Islet precursor cell (in vitro differentiated cells): ENCODE results near the gene CALML3.

Source experiments
- DNase-seq: peaks from one replicate; pipeline ENCODE4 v3.0.0-alpha.2; 2018

CALML3 gene

DNA sequence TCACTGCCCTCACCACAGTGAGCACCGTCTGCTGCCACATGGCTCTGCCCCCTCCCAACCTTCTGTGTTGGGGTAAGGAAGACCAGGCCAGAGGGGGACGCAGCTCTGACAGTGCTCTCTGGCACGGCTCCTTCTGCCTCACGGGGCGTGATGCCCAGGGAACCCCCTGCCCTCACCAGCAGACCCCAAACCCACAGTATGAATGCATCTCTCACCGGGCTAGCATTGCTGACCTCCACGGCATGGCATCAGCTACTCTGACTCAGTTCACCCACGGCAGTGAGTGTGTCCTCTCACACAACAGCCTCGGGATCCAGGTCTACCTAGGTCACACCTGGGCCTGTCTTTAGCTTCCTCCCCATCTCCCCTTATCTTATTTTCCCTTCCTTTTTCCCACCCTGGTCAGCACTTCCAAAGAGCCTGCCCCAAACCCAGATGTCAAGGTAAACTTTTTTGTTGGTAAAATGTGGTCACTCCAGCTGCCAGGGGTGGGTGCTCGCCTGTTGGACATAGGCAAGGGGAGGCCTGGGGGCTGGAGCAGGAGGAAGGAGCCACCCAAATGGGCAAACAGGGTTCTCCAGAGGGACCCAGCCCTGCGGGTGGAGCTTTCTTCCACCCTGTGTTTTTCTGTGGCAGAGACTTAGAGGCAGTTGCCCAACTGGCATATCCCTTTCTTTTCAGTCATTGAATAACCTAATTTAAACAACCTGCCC is 4.4 kb downstream of the CALML3 start:
- DNase-seq: peak; percentile 35

DNA sequence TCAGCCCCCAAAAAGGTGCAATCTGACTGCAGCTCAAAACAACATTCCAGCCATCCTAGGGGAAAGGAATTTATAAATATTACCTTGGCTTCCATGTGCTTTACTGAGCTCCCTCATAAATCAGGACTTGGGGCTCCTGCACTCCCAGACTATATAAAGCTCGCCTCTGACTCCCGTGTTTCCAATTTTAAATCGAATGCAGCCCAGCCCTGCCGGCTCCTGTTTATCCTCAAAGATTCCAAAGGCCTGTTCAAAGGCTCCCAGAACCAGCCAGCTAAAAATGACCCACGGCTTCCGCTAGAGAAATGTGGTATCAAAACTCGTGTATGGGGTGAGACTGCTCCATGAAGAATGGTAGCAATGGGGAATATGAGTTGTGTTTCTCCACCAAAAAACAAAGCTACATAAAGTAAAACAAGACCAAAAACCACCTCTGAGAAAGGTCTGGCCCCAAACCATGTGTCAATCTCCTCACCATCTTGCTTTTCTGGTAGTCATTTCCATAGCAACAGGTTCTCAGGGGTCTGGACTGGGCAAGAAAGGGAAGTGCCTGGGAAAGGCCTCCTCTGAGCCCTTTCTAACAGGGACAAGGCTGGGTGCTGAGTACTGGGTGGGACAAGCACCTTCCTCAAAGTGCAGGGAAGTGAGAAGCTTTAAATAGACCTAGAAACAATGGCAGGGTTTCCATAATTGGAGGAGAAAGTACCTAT is 5.1 kb downstream of the CALML3 start:
- peak; percentile 31 for DNase-seq

DNA sequence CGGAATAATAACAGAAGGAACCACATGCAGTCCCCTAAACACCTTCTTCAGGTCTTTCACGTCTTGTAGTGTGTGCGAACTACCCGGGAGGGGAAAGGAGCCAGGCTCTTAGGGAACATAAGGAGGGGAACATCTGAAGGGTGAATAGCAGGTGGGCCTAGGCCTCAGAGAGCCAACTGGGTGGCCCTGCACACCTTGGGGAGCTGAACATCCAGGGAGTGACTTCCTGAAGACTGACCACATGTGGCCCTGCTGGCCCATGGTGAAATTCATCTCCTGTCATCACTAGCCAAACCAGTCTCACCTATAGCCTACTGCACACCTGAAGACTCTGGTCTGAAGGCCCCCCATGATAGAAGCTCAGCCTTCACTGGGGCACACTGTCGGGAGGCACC is 5.6 kb downstream of the CALML3 start:
- peak; percentile 39 for DNase-seq

DNA sequence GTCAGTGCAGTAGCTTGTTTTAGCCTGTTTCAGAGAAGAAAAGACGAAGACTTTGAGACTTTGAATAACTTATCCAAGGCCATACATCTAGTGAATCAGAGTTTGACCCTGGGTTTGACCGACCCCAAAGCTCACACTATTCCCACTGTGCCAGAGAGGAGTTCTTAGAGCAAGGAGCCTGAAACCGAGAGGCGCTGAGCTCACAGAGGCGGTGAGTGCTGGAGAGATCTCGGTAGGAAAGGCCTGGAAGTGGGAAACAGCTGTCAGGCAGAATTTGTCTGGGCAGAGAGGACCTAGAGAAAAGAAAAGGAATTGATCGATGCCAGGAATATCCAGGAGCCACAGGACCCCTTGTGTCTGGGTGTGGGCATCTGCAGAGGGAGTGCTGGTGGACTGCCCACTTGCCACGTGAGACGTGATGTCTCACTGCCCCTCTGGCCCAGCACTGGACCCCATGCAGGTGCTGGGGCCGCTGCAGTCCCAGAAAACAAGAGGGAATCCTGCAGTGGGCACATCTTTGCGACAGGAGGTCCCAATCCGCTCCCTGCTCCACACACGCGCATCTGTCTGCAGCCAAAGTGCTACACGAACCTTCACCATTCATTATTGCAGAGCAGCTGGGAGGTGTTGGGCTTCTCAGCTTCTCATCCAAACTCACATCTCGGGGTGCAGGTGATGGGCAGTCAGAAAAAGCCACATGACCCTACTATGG is 6.2 kb downstream of the CALML3 start:
- peak; percentile 27 for DNase-seq

DNA sequence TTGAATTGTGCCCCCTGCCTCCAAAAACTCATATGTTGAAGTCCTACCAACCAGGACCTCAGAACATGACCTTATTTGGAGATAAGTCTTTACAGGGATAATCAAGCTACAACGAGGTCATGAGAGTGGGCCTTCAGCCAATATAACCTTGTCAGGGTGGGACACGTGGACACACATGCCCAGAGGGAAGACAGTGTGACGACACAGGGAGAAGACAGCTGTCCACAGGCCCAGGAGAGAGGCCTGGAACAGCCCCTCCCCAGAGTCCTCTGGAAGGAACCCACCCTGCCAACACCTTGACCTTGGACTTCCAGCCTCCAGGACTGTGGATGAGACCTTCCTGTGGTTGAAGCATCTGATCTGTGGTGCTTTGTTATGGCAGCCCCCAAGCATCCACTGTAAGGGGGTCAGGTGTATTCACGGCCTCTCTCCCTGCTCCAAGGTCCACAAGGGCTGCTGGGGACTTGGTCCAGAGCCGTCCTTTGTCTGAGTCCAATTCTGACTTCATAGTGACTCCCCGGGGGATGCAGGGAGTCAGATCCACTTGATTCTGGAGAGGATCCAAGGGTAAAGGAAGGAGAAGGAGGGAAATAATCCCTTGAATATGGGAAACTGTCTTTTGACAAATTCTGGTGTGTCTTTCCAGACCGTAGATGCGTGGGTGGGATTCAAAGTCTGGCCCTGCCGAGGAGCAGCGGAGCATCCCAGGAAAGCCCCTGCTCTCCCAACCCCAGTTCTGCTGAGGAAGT is 7.0 kb downstream of the CALML3 start:
- DNase-seq: peak; percentile 40

DNA sequence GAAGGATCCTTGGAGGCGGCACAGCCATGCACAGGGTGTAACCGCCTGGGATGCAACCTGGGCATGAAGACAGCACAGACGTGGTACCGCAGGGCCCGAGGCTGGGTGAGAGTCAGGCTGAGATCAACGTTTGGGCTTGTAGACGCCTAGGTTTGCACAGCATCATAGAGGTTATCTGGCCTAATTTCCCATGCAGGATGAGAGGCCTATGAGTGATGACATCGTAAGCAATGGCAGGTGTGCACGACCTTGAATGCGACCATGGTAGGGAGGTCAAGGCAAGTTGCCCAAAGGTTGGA is 7.5 kb downstream of the CALML3 start:
- peak; percentile 32 for DNase-seq

DNA sequence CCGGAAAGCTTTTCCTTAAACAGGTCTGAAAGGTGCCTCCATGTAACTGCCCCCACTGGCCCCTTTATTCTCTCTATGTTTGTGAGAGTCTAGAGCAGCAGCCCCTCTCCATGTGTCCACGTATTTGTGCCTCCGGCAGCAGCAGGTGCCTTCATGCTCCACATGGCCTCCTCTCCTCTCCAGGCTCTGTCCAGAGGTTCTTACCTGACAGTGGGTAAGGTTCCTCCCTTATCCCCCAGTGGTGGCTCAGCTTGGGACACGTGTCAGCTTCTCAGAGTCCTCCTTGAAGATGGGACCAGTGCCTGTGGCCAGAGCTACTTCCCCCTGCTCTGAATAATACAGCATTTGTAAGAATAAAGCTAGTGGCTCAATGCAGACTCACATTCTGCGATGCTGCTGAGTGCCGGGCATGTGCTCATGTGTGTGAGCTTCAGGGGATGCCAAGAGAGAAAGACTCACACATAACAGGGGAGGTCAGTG is 7.9 kb downstream of the CALML3 start:
- DNase-seq: no peak

DNA sequence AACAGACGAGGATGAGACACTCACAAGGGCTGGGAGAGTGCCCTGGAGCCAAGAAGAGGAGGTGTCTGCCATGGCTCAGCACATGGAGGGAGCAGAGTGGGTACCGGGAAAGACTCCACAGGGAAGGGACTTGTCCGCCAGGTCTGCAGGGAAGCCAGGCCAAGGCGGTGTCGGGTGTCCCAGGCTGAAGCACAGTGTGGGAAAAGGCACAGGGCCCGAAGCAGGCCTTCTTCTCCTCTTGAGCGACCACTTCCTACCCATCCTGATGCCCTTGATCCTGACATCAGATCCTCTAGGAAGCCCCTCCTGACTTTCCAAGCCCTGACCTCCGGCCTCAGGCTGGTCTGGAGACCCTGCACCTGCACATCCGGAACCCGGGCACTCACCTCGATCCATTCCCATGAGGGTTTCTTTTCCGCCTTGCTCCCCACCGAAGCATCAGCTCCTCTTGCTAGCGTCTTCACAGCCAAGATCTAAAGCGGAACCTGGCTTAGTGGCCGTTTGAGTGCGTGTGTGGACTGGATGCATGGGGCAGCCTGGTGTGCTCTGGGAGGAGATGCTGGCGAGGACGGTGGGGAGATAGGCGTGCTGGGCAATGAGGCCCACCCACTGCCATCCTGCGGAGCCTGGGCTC is 8.5 kb downstream of the CALML3 start:
- peak; percentile 63 for DNase-seq

DNA sequence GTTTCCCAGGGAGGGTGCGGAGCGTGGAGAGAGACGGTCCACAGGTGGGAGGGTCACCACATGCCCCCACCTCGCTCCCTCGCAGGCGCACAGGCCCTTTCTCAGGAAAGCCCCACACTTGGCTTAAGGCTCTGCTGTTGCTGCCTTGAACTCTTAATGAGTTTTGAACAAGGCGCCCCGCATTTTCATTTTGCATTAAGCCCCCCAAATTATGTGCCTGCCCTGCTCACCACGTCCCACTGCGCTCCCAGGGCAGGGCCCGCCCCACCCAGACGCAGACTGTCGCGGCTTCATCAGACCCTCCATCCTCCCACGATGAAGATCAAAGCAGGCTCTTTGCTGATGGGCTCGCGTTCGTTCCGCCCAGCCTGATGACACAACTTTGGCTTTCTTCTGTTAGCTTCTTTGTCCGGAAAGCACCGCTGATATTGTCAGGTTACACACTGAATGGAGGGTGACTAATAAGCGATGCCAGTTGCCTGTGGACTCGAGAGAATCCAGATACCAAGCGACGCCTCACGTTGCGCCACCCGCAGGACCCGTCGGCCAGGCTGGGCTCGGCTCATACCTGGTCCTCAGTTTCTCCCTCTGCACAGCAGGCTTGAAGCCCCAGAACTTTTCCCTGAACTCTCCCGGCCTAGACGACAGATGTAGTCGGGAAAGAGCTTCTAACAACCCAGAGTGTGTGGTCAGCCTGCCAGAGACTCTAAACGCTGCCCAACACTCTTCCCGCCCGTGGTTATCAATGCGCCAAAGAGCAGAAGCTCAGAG is 9.5 kb downstream of the CALML3 start:
- DNase-seq: peak; percentile 65

DNA sequence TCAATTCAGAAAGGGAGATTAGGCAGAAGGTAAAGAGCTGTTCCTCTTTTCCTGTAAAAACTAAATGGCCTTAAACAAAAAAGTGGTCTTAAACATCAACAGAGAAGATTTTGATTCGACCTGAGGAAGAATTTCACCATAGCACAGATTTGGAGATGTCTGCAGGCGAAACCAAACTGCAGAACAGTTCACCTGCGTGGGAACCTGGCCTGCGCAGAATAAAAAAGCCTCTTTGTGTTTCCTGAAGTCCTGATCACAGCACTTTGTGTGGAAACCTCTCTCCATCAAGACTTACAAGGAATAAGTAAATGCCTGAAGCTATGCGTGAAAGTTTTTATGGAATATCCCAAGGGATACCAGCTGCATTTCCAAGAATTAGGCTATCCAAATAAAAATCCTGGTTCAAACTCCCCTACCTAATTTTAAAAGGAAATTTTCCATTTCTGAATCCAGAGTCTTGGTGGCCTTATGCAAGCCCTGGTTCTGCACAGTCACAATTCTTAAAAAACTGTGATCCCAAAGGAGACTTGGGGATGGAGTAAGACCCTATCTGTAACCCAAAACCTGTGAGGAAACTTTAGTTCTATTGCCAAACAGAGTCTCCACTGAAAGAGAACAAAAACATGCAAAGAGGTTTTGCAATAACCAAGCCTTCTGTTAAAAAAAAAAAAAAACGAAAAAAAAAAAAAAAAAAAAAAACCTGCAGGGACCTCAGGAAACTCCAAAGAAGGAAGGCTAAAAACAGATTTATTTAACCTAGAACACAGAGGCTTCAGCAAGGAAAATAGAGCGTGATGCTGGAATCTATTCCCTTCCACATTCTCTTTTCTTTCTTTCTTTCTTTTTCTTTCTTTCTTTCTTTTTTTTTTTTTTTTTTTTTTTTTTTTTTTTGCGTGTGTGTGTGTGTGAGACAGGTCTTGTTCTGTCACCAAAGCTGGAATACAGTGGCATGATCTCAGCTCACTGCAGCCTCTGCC is 10.4 kb downstream of the CALML3 start:
- peak; percentile 52 for DNase-seq

DNA sequence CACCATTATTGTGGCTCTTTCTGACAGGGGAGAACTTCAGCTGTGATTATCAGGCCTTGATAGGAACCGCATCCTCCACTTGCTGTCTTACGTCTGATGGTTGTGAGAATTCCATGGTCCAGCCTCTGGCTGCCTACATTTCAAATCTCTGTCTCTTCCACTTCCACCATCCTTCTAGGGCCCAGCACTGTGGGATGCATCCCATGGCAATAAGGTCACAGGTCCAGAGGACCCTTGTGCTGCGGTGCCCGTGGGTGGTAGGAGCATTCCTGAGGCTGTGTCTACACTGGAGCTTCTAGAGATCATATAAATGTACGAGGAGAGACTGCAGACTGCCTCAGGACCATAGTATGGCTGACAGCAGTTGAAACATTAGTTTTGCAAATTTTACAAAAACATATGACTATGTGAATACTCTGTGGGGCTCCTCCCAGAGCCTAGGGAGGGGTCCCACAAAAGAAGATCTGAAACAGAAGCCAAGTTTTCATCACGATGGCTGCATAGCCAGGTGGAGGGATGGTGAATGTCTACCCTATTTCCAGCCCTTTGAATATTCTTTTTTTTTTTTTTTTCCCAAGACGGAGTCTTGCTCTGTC is 11.8 kb downstream of the CALML3 start:
- DNase-seq: no peak

DNA sequence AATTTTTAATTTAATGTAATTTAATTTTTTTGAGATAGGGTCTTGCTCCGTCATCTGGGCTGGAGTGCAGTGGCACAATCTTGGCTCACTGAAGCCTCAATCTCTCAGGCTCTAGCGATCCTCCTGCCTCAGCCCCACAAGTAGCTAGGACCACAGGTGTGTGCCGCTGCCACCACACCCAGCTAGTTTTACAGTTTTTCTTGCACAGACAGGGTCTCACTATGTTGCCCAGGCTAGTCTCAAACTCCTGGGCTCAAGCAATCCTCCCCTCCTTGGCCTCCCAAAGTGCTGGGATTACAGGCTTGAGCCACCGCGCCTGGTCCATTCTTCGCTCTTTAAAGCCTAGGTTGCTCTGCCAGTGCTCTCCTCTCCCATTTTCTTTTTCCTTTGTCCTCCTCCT is 12.9 kb downstream of the CALML3 start:
- peak; percentile 45 for DNase-seq

DNA sequence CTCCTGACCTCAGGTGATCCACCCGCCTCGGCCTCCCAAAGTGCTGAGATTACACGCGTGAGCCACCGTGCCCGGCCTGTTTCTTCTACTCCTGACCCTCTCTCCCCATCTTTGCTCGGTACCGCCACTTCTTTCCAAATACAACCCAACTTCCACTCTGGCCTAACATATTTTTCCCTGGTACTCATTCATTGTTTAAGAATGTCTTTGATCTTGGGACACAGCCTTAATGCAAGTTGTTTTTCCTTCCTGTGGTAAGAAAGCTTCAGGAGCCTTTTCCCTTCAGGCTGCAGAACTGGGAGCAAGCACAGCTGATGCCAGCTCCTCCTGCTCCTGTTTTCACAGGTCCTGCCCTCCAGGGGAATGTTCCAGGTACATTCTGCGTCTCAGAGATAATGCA is 13.7 kb downstream of the CALML3 start:
- DNase-seq: peak; percentile 95

DNA sequence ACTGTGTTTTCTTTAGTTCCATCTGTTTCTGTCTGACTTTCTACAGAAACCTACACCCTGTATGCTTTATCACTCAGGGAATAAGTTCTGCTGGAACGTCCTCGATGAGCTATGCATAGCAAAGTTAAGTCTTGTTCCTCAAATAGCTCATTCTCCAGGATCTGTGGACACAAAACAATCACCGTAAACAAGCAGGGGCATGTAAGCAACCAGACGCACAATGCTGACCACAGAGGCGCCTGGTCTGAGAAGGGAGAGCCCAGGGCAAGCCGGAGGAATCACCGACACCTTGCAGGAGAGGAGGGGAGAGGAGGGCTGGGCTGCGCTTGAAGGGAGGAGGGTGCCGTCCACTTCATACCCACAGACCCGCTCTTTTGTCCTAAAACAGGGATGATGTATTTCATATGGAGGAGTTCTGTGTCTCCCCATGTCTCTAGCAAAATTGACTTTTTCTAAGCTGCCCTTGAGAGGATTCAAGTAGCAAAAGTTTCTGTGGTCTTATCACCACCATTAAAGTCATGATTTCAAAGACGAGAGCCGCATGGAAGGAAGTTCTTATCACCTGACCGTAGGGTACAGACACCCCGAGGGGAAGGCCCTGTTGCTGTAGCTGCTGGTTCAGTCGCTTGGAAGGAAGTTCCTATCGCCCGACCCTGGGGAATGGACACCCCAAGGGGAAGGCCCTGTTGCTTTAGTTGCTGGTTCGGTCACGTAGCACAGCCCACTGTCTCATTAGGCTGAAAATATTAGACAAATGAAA is 14.3 kb downstream of the CALML3 start:
- peak; percentile 97 for DNase-seq

DNA sequence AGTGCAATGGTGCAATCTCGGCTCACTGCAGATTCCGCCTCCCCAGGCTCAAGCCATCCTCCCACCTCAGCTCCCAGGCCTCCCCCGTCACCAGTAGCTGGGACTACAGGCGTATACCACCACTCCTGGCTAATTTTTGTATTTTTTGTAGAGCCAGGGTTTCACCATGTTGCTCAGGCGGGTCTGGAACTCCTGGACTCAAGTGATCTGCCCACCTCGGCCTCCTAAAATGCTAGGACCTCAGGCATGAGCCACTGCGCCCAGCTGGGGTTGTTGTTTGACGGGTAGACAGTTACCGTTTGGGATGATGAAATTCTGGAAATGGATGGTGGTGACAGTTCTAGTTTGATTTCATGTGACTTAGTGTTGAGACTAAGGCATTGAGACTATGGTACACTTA is 15.3 kb downstream of the CALML3 start:
- peak; percentile 29 for DNase-seq

DNA sequence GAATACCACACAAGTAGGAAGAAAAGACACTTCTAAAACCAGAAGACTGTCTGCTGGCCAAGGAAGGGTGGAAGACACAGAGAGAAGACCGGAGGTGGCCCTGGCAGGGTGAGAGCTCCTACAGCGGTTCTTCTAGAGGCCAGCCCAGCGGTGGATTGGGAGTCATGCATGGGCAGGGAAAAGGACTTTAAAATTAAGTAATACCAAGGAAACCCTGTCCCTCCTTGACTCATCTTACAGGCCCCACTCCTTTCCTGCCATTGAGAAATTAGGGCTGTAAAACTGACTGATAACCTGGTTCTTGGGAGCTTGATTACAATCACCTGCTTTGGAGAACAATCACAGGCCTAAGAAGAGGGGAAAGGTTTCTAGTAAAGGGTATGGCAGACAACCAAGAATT is 16.1 kb downstream of the CALML3 start:
- peak; percentile 52 for DNase-seq

DNA sequence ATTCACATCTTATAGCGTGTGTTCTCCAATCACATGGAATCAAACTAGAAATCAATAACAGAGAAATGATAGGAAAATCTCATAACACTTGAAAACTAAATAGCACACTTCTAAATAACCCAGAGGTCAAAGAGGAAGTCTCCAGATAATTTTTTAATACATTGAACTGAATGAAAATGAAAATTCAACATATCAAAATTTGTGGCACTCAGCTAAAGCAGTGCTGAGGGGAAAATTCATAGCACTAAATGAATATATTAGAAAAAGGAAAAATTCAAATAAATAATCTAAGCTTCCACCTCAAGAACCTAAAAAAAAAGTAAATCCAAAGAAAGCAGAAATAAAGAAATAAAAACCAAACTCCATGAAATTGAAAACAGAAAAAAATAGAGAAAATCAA is 17.3 kb downstream of the CALML3 start:
- DNase-seq: no peak

DNA sequence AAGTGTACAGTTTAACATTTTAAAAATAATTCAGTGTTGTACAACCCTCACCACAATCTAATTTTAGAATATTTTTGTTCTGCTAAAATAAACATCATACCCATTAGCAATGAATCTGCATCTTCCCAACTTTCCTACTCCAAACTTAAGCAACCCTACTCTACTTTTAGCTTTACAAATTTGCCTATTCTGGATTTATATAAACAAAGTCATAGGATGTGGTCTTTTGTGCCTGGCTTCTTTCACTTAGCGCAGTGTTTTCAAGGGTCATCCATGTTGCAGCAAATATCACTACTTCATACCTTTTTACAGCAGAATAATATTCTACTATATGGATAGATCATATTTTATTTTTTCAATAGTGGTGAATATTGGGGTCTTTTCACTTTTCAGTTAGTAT is 18.9 kb downstream of the CALML3 start:
- no peak for DNase-seq

DNA sequence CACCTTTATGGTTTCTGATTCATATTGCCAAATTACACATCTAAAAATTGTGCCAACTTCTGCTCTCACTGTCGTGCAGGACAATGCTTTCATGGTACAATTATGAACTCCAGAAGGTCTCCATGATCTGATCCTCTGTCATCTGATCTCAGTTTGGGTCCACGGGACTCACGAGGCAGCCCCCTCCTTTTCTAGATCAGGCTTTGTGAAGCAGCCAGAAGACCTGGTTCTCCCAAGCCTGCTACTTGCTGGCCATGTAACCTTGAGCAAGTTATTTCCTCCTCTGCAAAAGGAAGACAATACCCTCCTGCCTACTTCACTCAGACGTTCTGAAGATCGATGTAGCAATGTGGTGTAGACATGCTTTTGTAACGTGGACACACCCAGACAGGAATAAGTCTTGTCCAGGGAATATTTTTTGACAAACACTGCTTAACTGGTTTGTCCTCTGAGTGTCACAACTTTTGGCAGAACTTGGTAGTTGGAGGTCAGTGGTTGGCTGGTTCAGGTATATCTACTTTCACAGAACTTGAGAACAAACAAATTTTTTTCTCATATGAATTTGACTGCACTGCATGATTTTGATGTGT is 19.6 kb downstream of the CALML3 start:
- peak; percentile 9 for DNase-seq
